LNCaP clone FGC (cell line): ENCODE data around the gene ARHGAP24.

Source experiments
- DNase-seq: peaks from one replicate; pipeline ENCODE4 v3.0.0-alpha.2; 2011; ENCODE audit warnings: low read depth
- H3K4me3 ChIP-seq: 2 replicates; pipeline ENCODE4 v1.5.1; 2011; ENCODE audit warnings: mild to moderate bottlenecking, low read depth, low read length, control low read depth
- TF ChIP-seq, protein P1 (sequence below): IDR thresholded peaks from 2 replicates; pipeline ENCODE4 v1.5.1; 2012; ENCODE audit warnings: mild to moderate bottlenecking; ENCODE audit not compliant: control insufficient read depth, insufficient read depth; ENCODE audit errors: extremely low read depth

ARHGAP24 gene

GRCh38 chr4:85482010-85482738, 7.2 kb downstream of the ARHGAP24 start:
- no peak for DNase-seq
- TF ChIP-seq, protein P1, sequence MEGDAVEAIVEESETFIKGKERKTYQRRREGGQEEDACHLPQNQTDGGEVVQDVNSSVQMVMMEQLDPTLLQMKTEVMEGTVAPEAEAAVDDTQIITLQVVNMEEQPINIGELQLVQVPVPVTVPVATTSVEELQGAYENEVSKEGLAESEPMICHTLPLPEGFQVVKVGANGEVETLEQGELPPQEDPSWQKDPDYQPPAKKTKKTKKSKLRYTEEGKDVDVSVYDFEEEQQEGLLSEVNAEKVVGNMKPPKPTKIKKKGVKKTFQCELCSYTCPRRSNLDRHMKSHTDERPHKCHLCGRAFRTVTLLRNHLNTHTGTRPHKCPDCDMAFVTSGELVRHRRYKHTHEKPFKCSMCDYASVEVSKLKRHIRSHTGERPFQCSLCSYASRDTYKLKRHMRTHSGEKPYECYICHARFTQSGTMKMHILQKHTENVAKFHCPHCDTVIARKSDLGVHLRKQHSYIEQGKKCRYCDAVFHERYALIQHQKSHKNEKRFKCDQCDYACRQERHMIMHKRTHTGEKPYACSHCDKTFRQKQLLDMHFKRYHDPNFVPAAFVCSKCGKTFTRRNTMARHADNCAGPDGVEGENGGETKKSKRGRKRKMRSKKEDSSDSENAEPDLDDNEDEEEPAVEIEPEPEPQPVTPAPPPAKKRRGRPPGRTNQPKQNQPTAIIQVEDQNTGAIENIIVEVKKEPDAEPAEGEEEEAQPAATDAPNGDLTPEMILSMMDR, result no peak
- H3K4me3 ChIP-seq, result no peak overlapping the region

DNA sequence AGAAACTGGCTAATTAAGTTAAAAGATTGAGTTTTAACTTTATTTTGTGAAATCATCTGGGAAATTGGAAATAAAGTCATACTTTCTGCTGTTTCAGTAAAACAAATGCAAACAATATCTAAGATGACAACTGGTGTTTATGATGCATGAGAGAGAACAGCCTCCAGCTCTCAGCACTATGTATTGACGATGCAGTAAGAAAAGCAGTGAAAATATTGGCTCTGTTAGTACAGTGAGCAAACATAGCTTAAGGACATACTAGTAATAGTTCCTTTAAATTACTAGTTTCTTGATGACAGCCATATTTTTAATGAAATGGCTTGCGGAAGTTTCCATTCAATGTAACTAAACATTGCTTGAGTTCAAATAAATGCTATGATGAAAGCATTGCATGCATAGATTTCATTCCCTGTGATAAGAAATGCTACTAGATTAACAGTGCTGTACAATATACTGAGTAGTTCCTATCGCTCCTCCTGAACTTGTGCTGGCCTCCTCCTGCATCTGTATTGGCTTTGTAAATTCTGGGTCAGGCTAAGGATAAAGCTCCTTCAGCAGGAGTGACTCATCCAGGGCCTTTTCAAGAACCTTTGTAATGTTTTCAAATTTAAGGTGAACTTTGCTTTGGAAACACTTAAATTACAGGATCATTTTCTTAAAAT, 11.6 kb downstream of the ARHGAP24 start:
- no peak for DNase-seq

DNA sequence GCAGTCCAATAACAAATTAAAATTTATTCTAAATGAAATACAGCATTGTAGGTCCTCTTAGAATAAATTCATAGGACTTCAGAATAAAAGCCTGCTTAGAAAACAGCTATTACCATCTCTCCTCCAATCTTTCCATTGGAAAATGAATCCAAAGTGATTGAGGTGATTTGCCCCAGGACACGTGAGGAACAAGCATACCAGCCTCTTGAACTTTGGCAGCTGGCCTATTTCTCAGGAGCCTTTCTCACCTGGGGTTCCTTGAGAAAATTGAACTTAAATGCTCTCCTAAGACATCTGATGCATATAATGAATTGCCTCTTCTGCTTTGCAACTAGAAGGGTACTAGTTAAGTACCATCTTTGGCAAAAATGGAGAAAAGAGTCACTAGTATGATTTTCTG, 13.5 kb downstream of the ARHGAP24 start:
- no peak overlapping the region for H3K4me3 ChIP-seq
- no peak for DNase-seq
- TF ChIP-seq, protein P1, result no peak

More for the DNA sequence above, 11.6 kb downstream of the ARHGAP24 start:
- H3K4me3 ChIP-seq, result no peak overlapping the region
- TF ChIP-seq, protein P1, result no peak

DNA sequence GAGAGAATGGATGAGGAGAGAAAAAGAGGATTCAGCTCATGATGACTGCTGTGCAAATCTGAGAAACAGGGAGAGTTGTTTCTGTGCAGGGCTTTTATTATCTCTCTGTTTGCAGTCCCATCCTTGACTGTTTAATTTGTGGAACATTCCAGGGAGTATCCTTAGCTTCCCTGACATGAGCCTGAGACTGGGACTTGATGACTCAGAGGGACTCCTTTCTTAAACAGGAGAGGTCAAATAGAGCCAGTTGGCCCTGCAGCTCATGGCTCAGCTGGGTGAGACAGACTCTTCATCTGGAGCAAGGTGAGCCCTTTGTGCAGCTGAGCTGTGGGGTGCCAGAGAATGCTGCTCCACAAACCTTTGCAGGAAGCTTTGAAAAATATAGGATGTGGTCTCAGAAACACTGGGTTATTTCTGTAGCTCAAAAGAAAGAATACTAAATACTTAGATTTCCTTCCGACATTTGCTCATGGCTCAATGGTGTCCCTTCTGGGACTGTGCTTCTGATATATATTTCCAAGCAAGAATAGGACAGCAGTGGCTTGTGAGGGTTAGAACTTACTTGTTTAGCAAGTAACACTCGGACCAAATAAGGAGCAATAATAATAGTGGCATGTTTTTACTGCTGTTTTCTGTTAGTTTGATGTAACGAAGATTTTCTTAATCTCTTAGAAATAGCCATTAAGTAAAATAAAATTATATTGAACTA, 14.5 kb downstream of the ARHGAP24 start:
- no peak overlapping the region for H3K4me3 ChIP-seq
- TF ChIP-seq, protein P1, result no peak
- DNase-seq, result no peak

- TF ChIP-seq, protein P1, result no peak
- DNase-seq, result no peak
- no peak overlapping the region for H3K4me3 ChIP-seq
Measured at GRCh38 chr4:85491527-85491926, 16.6 kb downstream of the ARHGAP24 start.

DNA sequence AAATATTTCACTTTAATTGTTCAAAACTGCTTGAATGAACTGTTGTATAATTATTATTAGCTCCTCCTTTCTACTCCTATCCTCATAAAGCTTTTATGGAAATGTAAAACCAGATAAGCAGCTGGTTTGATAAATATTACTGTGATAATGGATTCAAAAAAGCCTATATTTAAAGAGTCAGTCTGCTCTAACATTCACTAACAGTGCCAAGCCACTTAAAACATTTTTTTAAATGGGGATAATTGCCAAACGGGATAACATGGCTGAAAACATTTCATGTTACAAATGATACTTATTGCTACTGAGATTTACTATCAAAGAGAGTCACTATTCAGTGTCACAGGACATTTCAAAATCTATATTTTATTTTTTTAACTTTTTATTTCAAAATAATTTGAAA, 17.4 kb downstream of the ARHGAP24 start:
- H3K4me3 ChIP-seq, result no peak overlapping the region
- TF ChIP-seq, protein P1, result no peak
- DNase-seq, result no peak
